ENCODE results near the gene PPP3CB.
A peak's percentile ranks its signal among the peaks of the same experiment; 100 is the strongest.

Gene PPP3CB

GRCh38 chr10:73449113-73449512 lies 46.7 kb downstream of the PPP3CB start:
- in situ Hi-C loops (cut with HindIII; ENCODE audit: low sequenced_read_pairs): no loop called here
- DNase-seq (ENCODE audit: low read depth, low spot score): no peak
- TF ChIP-seq CTCF (IDR thresholded peaks at IDR 0.05; ENCODE audit: low read depth, low read length): no peak
- H3K4me3 ChIP-seq (ENCODE audit: low read depth, low read length): no peak overlapping the region

GRCh38 chr10:73448384-73448783 lies 47.4 kb downstream of the PPP3CB start:
- no peak overlapping the region for H3K4me3 ChIP-seq (ENCODE audit: low read depth, low read length)
- in situ Hi-C loops (cut with HindIII; ENCODE audit: low sequenced_read_pairs): no loop called here
- DNase-seq (ENCODE audit: low read depth, low spot score): no peak
- no peak for TF ChIP-seq CTCF (IDR thresholded peaks at IDR 0.05; ENCODE audit: low read depth, low read length)

- no peak for TF ChIP-seq CTCF (IDR thresholded peaks at IDR 0.05; ENCODE audit: low read depth, low read length)
- in situ Hi-C loops (cut with HindIII; ENCODE audit: low sequenced_read_pairs): no loop called here
- no peak for DNase-seq (ENCODE audit: low read depth, low spot score)
- H3K4me3 ChIP-seq (ENCODE audit: low read depth, low read length): no peak overlapping the region
Measured at GRCh38 chr10:73446926-73447325, 48.9 kb downstream of the PPP3CB start.

GRCh38 chr10:73444457-73444856 lies 51.4 kb downstream of the PPP3CB start:
- no peak for DNase-seq (ENCODE audit: low read depth, low spot score)
- TF ChIP-seq CTCF (IDR thresholded peaks at IDR 0.05; ENCODE audit: low read depth, low read length): no peak
- no peak overlapping the region for H3K4me3 ChIP-seq (ENCODE audit: low read depth, low read length)
- in situ Hi-C loops (cut with HindIII; ENCODE audit: low sequenced_read_pairs): no loop called here

GRCh38 chr10:73439605-73440312 lies 56.1 kb downstream of the PPP3CB start:
- TF ChIP-seq CTCF (IDR thresholded peaks at IDR 0.05; ENCODE audit: low read depth, low read length): no peak
- peak; percentile 57 for DNase-seq (ENCODE audit: low read depth, low spot score)
- in situ Hi-C loops (cut with HindIII; ENCODE audit: low sequenced_read_pairs): no loop called here
- H3K4me3 ChIP-seq (ENCODE audit: low read depth, low read length): no peak overlapping the region

GRCh38 chr10:73439055-73439454 lies 56.8 kb downstream of the PPP3CB start:
- no peak for DNase-seq (ENCODE audit: low read depth, low spot score)
- no peak for TF ChIP-seq CTCF (IDR thresholded peaks at IDR 0.05; ENCODE audit: low read depth, low read length)
- in situ Hi-C loops (cut with HindIII; ENCODE audit: low sequenced_read_pairs): no loop called here
- no peak overlapping the region for H3K4me3 ChIP-seq (ENCODE audit: low read depth, low read length)
